Fibroblast of skin of abdomen (primary cell): ENCODE results near the gene CFAP92.
"Not testable (repeated sequence)": the region's sequence is repeated elsewhere in the genome, so short reads cannot be mapped to it uniquely, and the experiment has no call there.

Experiments
- DNase-seq: peaks from one replicate; pipeline ENCODE4 v3.0.0-alpha.2; 2013

Gene CFAP92

DNA sequence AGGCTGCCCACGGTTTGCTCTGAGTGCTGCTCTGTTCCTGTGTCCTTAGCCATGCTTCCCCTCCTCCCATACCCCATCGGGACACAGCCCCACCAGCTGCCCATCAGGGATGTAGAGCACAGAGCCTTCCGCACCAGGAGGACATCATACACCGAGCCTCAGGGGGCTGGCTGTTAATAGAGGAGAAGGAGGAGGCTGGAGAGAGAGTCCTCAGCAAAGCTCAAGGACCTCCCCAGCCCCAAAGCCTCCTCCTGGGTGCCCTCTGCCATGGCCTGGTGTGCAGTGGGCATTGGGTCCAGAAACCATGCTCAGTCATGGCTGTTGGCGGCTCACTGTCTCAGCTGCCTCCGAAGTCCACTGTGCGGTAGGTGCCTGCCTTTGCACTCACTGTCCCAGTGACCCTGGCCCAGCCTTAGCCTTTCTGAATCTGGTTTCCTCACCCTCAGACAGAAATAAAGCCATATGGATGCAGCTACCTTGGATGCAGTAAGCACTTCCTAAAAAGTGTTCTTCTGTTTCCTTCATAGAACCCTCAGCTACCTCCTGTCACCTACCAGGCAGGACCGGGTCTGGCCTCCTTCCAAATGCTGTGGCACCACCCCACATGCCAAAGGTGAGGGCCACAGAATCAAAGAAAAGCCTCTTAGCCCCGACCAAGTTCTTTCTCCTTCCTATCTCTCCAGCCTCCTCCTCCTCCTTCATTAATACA lies 60.5 kb downstream of the CFAP92 start:
- DNase-seq: no peak

DNA sequence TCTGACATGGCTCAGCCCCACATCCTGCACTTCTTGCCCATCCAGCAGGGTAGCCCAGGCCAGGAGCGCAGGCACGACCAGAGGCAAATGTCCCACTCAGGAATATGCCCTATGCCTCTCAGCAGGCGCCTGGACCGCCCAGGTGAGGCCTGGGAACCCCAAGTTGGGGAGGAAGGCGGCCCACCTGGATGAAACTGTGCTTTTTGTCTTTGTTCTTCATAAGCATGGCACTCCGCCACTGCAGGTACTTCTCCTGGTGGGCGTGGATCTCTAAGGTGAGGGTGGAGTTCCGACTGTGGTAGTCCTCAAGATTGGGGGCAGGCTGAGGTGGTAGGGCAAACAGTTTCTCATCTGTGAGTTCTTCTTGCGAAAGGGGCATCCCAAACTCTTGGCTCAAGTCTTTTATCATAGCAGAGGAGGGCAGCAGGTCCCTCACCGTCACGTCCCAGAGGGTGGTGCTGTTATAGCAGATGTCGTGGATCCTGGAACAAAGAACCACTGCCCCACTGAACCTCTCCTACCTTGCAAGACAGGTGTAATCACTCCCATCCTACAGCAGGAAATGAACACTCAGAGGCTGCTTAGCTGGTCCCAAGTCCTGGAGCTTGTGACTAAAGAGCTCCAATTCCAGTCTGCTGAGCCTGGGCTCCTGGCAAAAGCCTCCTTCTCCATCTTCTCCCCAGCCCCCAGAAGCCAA lies 61.2 kb downstream of the CFAP92 start:
- DNase-seq: no peak

DNA sequence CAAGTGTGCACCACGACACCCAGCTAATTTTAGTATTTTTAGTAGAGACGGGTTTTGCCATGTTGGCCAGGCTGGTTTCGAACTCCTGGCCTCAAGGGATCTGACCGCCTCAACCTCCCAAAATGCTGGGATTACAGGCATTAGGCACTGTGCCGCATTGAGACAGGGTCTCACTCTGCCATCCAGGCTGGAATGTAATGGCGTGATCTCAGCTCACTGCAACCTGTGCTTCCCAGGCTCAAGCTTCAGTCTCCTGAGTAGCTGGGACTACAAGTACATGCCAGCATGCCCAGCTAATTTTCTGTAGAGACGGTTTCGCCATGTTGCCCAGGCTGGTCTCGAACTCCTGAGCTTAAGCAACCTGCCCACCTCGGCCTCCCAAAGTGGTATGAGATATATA lies 62.8 kb downstream of the CFAP92 start:
- DNase-seq: no peak

DNA sequence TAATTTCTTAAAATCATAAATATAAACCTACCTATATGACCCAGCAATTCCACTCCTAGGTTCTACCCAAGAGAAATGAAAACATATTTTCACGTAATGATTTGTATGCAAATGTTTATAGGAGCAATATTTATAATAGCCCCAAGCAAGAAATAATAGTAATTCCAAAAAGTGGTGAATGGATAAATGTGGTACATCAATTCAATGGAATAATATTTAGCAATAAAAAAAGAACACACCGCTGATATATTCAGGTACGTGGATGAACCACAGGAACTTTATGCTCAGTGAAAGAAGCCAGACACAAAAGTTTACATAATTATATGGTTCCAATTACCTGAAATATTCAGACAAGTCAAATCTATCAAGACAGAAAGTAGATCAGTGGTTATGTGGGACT lies 64.5 kb downstream of the CFAP92 start:
- DNase-seq: no peak

DNA sequence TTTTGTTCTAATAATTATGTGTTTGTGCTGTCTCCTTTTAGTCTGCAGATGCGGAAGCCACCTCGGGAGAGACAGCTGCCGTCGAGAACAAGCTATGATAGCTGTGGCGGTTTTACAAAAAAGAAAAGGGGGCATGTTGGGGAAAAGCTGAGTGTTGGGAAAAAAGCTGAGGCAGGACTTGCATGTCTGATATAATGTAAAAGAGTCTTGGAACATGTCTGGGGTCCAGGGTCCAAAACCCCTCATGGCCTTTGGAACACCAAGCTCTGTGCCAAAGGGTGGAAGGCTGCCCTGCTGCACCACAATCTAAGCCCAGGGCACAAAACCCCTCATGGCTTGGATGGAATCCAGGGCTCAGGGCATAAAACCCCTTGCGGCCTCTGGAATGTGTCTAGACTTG lies 69.9 kb downstream of the CFAP92 start:
- DNase-seq: not testable (repeated sequence)

DNA sequence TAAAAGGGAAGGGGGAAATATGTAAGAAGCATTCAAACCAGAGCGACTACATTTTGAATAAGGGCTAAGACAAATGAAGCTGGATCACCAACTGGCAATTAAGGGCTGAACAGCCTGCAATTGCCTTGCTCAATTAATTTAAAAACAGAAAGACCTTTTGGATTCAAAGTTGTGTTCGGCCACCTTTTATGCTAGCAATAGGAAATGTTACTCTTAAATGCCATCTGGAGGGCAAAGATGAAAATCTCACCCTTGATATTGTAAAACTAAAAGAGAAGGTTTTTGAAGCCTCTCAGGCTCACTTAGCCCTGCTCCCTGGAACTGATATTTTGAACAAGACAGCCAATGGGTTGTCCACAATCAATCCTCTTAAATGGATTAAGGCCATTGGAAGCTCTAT lies 70.3 kb downstream of the CFAP92 start:
- no peak for DNase-seq

DNA sequence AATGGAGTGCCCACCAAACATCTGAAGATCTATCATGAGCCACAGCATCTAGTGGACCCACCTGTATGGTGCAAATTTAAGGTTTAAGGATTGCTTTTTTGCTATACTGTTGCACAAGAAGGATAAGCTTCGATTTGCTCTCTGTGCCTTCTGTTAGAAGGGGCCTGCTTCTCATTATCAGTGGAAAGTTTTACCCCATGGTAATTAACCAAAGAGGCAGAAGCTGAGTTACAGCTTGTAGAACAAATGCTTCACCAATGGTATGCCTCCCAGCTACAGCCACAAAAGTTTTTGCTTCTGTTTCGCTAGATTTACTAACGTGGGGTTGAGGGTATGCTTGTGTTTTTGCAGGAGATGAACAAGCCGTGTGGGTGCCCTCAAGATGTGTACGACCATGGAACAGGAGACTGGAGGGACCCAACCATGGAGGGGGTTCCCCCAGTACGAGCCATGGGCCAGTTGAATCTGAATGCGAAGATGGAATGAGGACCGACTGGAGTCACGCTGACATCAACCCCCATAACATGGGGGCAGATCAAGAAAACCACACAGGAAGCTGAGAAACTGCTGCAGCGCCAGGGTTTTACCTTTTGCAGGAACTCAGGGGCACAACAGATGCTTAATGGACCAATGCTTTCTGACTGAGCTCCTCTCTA lies 70.9 kb downstream of the CFAP92 start:
- DNase-seq: no peak

DNA sequence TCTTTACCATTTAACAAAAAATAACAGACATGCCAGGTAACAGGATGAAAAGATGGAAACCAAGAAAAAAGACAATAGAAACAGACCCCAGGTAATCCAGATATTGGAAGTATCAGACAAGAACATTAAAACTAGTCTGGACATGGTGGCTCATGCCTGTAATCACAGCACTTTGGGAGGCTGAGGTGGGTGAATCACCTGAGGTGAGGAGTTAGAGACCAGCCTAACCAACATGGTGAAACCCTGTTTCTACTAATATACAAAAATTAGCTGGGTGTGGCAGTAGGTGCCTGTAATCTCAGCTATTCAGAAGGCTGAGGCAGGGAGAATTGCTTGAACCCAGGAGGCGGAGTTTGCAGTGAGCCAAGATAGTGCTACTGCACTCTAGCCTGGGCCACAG lies 73.9 kb downstream of the CFAP92 start:
- DNase-seq: no peak

DNA sequence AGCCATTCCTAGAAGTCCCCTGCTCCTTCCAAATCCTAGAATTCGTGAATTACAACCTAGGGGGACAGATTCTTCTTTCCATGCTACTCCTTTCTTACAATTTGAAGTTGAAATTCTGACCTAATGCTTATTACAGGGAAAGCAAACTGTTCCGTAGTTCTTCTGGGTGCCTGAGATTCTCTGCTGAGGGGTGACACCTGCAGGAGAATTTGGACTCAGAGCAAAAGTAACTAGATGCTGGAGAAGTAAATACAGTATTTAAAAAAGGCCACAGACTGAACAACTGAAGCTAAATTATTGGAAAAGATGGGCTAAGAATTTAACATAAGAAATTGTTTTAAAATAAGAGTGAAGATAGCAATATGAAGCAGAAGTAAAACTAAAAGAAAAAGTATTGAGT lies 76.6 kb downstream of the CFAP92 start:
- DNase-seq: no peak

DNA sequence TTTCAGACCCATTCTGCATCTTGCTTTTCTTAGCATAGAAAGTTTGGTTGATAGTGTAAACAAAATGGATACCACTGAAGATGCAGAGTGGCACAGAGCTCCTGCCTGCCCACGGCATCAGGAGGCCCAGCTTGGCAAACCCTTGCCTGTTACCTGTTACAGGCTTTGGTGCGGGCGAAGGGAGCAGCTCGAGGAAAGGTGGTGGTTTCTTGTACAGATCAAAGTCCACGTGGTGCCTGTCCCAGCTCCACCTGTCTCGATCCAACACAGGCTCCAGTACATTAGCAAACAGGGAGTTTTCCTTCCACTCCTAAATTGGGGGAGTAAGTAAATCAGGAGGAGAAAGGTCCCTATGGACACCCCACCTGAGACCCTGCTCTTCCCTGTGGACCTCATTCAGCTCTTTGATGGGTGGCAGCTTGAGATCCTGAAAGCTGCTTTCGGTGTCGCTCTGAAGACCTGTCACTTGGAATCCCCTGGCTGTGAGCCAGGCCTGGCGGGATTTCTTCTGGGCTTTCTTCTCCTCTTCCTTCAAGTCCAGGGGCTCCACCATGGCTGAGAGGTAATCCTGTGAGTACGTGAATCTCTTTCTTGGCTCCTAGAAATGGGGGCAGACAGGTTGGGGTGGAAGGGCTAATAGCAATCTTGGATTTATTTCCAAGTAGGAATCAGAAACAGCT lies 78.8 kb downstream of the CFAP92 start:
- no peak for DNase-seq

DNA sequence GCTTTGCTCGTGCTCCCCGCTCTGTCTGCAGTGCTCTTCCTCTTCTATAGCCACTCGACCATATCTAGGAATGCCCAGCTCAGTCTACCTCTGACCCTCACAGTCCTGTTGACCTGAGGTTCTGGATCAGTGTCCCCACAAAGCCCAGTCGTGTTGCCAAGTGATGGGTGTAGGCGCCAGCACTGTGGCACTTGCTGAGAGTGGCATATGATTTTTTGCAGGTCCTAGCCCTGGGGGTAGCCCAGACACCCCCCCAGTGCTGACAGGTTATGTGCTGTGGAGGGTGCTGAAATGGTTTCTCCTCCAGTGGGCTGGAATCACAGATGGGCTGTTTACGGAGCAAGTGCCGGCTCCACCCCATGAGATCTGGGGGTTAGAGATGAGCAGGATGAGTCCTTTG lies 82.0 kb downstream of the CFAP92 start:
- DNase-seq: no peak

DNA sequence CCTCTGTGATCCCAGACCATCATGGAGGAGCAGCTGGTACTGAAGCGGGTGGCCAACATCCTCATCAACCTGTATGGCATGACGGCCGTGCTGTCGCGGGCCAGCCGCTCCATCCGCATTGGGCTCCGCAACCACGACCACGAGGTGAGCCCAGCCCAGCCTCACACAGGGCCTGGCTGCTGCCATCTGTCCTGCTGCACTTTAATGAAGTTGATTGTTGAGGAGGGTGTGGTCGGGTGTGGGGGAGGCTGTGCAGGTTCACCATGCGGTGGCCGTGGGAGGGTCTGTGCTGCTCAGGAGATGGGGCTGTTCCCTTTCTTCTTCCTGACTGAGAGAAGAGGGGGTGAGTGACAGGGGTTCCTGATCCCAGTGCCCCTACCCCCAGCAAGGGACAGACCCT lies 83.9 kb downstream of the CFAP92 start:
- DNase-seq: no peak

DNA sequence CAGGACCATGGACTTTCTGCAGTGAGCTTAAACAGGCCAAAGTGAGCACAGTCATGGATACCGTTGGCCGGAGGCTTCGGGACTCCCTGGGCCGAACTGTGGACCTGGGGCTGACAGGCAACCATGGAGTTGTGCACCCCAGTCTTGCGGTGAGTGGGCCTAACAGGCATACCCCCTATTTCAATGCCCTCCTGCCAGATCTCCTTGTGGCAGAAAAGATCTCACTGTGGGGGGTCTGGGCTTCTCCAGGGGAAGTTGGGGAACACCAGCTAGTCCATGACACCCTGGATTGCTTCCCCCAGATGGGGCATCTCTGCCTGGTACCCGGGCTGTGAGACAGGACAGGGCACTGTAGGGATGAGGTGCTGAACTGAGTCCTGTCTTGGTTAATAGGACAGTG lies 84.9 kb downstream of the CFAP92 start:
- no peak for DNase-seq

DNA sequence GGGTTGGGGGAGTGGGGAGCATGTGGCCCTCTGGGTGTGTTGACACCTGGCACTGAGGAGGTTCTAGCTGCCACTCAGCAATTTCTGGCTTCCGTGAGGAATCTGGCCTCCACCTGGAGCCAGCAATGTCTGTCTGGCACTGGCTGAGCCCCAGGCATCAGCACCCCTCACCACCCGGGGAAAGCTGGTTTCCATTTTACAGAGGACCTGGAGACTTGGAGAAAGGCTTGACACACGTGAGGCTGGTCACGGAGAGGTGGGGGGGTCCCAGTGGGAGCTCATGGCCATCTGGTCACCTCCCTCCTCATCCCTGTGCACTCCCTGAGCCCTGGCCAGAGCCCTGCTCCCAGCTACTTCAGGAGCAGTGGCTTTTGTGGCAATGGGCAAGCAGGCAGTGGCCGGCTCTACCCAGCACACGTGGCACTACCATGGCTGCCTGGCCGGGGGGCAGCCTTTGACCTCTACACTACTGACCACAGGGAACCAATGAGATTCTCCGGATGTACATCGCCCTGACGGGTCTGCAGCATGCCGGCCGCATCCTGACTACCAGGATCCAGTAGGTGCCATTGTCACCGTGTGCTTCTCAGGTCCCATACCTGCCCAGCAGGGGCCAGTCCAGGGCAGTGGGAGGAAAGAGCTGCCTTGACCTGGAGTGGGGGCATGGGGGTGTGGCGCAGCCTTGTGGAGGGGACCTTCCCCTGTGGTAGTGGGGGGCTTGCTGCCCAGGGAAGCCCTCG lies 86.0 kb downstream of the CFAP92 start:
- DNase-seq: no peak

DNA sequence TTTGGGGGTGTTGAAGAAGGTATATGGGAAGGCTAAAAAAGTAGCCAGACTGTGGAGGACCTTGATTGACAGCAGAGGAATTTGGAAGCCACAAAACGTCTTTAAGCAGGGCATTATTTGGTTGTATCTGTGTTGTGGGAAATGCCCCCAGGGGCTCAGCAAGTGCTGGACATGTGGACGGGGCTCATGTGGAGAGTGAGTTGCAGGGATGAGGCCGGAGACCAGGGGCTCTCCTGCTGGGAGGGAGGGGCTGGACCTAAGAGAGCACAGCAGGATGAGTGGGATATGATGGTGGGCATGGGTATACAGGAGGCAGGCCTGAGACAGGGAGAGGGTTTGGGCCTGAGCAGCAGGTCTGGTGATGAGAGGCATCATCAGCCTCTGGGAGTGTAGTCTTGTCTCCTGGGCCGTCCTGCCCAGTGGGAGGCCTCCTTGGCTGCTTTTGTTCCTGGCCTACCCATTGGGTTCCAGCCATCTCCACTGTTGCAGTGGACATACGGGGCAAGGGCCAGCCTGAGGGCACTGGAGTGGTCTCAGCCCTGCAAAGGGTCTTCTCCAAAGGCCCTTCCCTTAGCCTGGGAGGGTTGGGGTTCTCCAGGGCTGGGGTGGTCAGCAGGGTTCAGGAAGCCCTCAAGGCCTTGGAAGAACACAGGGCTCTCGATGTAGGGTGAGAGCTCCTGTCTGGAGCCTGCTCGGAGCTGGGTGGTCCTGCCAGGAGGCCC lies 86.9 kb downstream of the CFAP92 start:
- no peak for DNase-seq

DNA sequence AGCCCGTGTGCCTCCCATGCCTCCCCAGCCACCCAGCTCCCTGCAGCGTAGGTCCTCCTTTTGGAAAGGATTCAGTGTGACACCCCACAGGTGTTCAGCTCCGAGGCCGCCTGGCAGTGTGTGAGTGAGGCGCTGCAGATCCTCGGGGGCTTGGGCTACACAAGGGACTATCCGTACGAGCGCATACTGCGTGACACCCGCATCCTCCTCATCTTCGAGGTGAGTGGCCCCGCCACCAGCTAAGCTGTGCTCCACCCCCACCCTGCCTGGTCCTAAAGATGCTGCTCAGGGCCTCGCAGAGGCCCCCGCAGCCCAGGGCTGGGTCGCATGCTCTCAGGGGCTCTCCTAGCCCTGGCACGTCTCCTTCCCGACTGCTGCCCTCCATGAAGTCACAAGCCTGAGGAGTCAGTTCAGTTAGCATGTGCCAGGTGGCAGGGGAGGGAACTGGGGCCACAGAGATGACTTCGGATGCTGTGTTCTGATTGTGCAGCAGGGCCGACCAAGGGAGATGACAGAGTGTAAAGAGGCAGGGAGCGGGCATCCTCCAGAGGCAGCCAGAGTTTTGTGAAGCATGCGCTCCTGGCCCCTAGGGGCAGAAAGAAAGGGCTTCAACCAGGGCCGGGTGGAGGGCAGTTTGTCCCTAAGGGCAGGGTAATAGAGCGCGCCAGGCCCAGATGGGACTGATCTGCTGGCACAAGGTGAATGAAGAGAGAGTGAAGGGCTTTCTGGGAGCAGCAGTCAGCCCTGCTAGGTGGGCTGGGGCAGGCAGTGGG lies 87.7 kb downstream of the CFAP92 start:
- DNase-seq: no peak

DNA sequence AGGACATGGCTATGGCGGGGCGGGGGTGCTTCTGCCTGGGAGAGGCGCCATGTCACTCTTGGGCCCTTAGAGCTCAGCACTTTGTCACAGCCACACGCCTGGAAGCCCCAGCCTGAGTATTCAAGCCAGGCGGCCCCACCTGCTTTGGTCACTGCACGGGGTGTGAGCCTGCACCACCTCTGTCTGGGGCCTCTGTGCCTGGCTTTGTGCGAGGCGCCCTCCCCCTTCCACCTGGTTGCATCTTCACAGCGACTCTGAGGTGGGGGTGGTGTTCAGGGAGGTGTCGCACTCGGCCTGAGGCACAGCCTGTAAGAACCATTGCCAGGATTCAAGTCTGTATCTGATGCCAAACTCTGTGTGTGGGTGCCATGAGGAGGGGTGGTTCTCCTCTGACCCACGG lies 90.4 kb downstream of the CFAP92 start:
- DNase-seq: no peak

DNA sequence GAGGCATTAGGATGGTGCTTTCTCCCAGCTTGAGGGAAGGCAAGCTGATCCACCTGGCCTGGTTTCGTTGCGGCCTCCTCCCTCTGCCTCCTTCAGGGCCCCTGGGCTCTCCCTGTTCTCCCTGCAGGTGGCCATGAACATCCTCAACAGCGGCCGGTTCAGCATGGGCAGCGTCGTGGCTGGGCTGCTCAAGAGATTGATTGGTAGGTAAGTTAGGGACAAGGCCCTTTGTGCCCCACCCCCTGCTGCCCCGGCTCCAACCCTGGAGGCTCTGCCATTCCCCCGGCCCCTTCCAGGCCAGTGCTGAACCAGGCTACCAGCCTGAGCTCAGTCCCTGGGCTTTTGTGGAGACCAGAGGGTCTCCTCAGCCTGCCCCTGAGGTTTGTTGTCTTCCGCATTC lies 91.5 kb downstream of the CFAP92 start:
- DNase-seq: no peak

DNA sequence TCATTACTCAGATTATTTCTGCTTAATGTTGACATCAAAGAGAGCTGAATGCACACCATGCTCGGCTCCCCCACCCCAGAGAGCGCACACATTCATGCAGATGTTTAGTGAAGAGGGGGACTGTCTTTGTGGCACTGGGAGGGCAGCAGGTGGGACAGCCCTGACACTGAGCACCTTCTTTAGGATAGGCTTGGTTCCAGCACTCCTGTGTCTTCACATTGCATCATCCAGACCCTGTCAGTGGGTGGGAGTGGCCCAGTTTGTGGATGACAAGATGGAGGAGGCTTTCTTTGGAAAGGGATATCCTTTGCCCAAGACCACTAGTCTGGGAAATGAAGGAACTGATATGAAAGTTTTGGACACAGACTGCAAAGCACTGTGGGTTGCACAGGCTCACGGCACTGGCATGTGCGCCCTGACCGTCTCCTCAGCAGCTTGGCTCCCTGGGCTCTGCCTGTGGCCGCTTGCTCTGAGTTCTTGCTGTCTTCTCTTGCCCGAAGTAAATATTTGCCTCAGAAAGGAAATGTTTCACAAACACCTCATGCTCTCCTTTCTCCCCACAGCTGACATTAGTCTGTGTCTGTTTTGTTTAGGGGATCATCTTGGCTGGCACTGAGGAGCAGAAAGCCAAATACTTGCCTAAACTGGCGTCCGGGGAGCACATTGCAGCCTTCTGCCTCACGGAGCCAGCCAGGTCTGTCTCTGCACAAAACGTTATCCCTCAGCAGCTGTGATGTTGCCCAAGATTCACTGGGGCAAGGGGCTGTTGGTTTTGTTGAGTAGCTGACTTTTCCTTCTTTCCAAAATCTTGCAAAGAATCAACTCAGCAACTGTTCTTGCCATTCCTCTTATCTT lies 97.8 kb downstream of the CFAP92 start:
- DNase-seq: peak; percentile 22
